ENCODE results near the gene EGFL7.

Gene EGFL7

DNA sequence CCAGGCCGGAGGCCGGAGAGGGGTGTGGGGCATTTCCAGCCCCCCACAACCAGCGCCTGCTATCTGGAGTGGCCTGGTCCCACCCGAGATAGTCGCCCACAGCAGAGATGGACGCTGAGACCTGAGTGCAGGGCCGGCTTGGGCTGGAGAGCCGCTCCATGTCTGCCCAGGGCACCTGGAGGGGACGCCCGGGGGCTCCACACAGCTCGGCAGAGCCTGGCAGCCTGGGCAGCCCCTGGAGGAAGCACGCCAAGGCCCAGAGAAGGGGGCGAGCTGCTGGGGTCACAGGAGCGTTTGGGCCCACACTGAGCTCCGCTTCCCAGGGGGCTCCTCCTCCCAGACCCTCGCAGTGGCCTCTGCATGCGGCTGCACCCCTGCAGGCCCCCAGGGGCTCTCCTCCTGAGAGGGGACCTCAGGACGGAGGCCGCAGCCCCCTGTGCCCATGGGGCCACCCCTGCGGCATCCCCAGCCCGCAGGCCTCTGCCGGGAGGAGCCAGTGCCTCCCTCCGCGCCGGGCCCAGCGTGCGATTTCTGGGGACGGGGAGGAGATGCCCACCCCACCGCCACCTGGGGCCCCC, 42.2 kb upstream of the EGFL7 start:
- Histone ChIP-seq H3K4me3 (ENCODE audit: low read depth, low read length) (no peak overlapping the region), H3K4me1 (peaks cover 7% of the 10 kb centered on the region; the same call in 1 of the 2 replicates), H3K27me3 (no peaks in the 10 kb centered on the region), H3K9me3 (no peaks in the 10 kb centered on the region), H3K36me3 (no peaks in the 10 kb centered on the region)
- DNase-seq, result no peak
- TF ChIP-seq, protein P1, sequence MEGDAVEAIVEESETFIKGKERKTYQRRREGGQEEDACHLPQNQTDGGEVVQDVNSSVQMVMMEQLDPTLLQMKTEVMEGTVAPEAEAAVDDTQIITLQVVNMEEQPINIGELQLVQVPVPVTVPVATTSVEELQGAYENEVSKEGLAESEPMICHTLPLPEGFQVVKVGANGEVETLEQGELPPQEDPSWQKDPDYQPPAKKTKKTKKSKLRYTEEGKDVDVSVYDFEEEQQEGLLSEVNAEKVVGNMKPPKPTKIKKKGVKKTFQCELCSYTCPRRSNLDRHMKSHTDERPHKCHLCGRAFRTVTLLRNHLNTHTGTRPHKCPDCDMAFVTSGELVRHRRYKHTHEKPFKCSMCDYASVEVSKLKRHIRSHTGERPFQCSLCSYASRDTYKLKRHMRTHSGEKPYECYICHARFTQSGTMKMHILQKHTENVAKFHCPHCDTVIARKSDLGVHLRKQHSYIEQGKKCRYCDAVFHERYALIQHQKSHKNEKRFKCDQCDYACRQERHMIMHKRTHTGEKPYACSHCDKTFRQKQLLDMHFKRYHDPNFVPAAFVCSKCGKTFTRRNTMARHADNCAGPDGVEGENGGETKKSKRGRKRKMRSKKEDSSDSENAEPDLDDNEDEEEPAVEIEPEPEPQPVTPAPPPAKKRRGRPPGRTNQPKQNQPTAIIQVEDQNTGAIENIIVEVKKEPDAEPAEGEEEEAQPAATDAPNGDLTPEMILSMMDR (IDR thresholded peaks at IDR 0.05; ENCODE audit: low read depth, low read length), result no peak

DNA sequence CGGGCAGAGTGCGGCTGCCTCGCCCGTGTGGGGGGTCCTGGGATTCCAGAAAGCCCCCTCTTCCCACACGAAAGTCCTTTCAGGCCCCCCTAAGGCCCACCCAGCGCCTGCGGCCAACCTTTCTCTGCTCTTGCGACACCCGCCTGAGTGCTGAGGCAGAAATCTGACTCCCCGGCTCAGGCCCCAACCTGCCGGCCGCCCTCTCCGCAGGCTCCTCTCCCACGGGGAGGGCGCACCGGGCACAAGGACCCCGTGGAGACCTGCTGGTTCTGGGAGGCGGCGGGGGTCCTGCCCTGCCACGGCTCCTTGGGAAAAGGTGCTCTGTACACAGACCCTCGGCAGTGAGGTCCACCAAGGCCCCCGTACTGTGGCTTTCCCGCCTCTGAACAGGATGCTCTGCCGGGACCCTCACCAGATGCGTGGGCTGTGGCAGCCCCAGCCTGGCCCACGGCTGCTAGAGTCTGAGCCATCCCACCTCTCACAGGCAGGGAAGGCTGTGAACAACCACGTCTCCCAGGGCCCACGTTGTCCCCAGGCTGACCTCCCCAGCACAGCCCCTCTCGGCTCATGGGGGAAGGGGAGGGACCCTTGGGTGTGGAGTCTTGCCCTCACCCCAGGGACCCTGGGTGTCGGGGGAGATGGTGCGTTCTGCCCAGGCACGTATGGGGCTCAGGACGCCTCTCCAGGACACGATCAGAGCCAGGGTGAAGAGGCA, 41.5 kb upstream of the EGFL7 start:
- Histone ChIP-seq H3K27me3 (no peaks in the 10 kb centered on the region), H3K36me3 (no peaks in the 10 kb centered on the region), H3K4me3 (ENCODE audit: low read depth, low read length) (no peak overlapping the region), H3K9me3 (no peaks in the 10 kb centered on the region), H3K4me1 (peaks cover 7% of the 10 kb centered on the region; the same call in 1 of the 2 replicates)
- DNase-seq, result no peak
- TF ChIP-seq, protein P1 (IDR thresholded peaks at IDR 0.05; ENCODE audit: low read depth, low read length), result no peak

DNA sequence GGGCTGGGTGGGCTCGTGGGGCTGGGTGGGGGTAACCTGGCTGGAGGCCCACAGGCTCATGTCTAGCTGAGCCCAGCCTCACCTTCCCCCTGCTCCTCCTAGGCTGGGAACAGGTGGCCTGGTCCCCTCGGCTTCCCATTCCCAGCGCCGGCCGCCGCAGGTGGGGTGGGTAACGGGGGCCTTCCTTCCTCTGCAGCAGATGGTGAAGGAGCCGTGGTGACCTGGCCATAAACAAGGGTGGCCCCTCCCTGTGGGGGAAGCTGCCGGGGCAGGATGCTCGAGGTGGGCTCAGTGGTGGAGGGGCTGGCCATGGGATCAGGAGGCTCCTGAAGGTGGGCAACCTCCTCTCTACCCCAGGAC, 41.0 kb upstream of the EGFL7 start:
- no peaks in the 10 kb centered on the region for H3K27me3 ChIP-seq
- no peaks in the 10 kb centered on the region for H3K9me3 ChIP-seq
- TF ChIP-seq, protein P1 (IDR thresholded peaks at IDR 0.05; ENCODE audit: low read depth, low read length), result no peak
- H3K36me3 ChIP-seq, result no peaks in the 10 kb centered on the region
- no peak overlapping the region for H3K4me3 ChIP-seq (ENCODE audit: low read depth, low read length)
- peaks cover 7% of the 10 kb centered on the region; the same call in 1 of the 2 replicates for H3K4me1 ChIP-seq
- DNase-seq, result no peak

DNA sequence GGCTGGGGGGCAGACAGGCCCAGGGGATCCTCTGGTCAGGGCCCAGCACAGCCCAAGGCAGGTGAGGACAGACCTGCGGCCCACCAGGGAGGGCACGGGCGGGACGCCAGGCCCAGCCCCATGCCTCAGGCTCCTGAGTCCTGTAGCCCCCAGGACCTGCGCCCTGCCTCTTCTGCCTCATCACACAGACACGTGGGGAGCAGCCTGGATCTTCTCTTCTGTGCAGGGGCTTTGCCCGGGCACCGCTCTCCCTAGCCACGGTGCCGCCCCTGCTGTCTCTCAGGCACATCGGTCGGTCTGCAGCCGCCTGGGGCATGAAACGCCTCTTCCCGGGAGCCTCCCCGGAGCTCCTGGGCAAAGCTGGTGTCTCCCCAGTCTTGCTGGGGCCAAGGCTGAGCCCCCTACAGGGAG, 40.2 kb upstream of the EGFL7 start:
- peaks cover 7% of the 10 kb centered on the region; the same call in 1 of the 2 replicates for H3K4me1 ChIP-seq

DNA sequence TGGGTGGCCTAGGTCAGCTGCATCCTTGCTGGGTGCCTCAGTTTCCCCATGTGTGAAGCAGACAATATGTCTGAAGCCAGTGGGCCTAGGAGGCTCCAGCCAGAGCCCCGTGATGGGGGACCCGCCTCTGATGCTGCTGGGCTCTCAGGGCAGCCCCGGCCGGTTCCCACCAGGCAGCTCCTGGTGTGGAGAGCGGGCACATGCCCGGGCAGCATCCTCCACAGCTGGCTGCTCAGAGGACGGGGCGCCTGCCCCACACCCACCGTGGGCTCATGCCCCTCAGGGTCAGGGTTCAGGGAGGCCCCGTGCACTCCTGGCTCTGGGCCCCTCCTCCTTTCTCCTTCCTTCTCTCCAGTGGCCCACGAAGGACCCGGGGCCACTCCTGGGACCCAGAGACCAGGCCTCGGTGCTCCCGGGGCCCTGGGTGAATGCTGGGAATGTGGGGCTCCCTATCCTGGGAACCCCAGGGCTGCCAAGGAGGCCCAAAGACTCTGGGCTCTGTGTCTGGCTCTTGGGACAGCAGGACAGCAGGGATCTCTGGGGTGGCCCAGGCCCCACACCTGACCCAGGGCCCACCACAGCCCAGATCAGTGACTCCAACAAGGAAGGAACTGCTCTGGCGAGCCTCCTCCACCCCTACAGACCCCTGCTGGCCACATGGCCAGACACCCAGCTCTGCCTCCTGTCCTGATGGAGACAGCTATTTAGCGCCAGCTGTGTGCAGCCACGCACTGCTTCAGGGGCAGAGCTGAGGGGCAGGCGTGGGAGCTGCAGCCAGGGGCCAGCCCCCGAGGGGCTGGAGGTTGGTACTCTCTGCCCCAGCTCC, 39.5 kb upstream of the EGFL7 start:
- Histone ChIP-seq H3K4me3 (ENCODE audit: low read depth, low read length) (no peak overlapping the region), H3K4me1 (peaks cover 7% of the 10 kb centered on the region; the same call in 1 of the 2 replicates), H3K36me3 (no peaks in the 10 kb centered on the region), H3K9me3 (no peaks in the 10 kb centered on the region), H3K27me3 (no peaks in the 10 kb centered on the region)
- TF ChIP-seq, protein P1 (IDR thresholded peaks at IDR 0.05; ENCODE audit: low read depth, low read length), result no peak
- DNase-seq, result no peak

More for the DNA sequence above, 40.2 kb upstream of the EGFL7 start:
- Histone ChIP-seq H3K27me3 (no peaks in the 10 kb centered on the region), H3K36me3 (no peaks in the 10 kb centered on the region), H3K4me3 (ENCODE audit: low read depth, low read length) (no peak overlapping the region), H3K9me3 (no peaks in the 10 kb centered on the region)
- DNase-seq, result no peak
- TF ChIP-seq, protein P1 (IDR thresholded peaks at IDR 0.05; ENCODE audit: low read depth, low read length), result no peak
